GM12878 (cell line): Measurements from ENCODE around the gene HLTF. TPM values are rescaled to one million over a fixed set of nuclear protein-coding genes. Genes with fewer than 3 reads are reported as not detected.
A peak's percentile ranks its signal among the peaks of the same experiment; 100 is the strongest.

Source experiments
- BCL11A ChIP-seq: IDR thresholded peaks from 2 replicates; pipeline ENCODE4 v1.6.1; 2011; ENCODE audit warnings: low read depth, low read length
- CBX5 ChIP-seq: sonication (generic); IDR thresholded peaks from 2 replicates; pipeline ENCODE4 v1.6.1; 2016; ENCODE audit warnings: low read depth, moderate library complexity, mild to moderate bottlenecking, inconsistent platforms
- CHD4 ChIP-seq: fragments of 200-600 bp; sonication (generic); IDR thresholded peaks from 2 replicates; pipeline ENCODE4 v1.6.1; 2016; ENCODE audit warnings: mild to moderate bottlenecking
- DPF2 ChIP-seq: fragments of 450-650 bp; IDR thresholded peaks from 2 replicates; pipeline ENCODE4 v1.6.1; 2017; ENCODE audit warnings: mild to moderate bottlenecking
- ELK1 ChIP-seq: IDR thresholded peaks from 2 replicates; pipeline ENCODE4 v1.6.1; 2012; ENCODE audit warnings: low read depth, low read length, improper control_type of control experiment
- HDAC6 ChIP-seq: fragments of 200-600 bp; sonication (generic); IDR thresholded peaks from one replicate; pipeline ENCODE4 v1.8.0; 2017; ENCODE audit warnings: antibody characterized with exemption; ENCODE audit not compliant: unreplicated experiment
- JUNB ChIP-seq: IDR thresholded peaks from 2 replicates; pipeline ENCODE4 v1.6.1; 2016; ENCODE audit warnings: antibody characterized with exemption, mild to moderate bottlenecking
- KLF5 ChIP-seq: fragments of 450-650 bp; IDR thresholded peaks from 2 replicates; pipeline ENCODE4 v1.6.1; 2014; ENCODE audit warnings: mild to moderate bottlenecking; ENCODE audit not compliant: partially characterized antibody
- MXI1 ChIP-seq: fragments of 150-350 bp; IDR thresholded peaks from 2 replicates; pipeline ENCODE4 v1.6.1; 2011; ENCODE audit warnings: low read depth, mild to moderate bottlenecking, inconsistent platforms, low read length, improper control_type of control experiment
- NFYA ChIP-seq: IDR thresholded peaks from 2 replicates; pipeline ENCODE4 v1.6.1; 2011; ENCODE audit warnings: low read depth, mild to moderate bottlenecking, low read length, improper control_type of control experiment, borderline replicate concordance
- NR2C2 ChIP-seq: IDR thresholded peaks from 2 replicates; pipeline ENCODE4 v1.6.1; 2011; ENCODE audit warnings: borderline replicate concordance, low read depth; ENCODE audit not compliant: control insufficient read depth, insufficient read length
- NR2F1 ChIP-seq: fragments of 450-650 bp; conservative IDR thresholded peaks from 2 replicates; pipeline ENCODE4 v1.6.1; 2017; ENCODE audit warnings: mild to moderate bottlenecking
- PAX5 ChIP-seq: IDR thresholded peaks from 2 replicates; pipeline ENCODE4 v1.6.1; 2011; ENCODE audit warnings: low read depth, low read length, borderline replicate concordance
- RB1 ChIP-seq: fragments of 450-650 bp; formaldehyde crosslinking; IDR thresholded peaks from 2 replicates; pipeline ENCODE4 v1.6.1; 2017; ENCODE audit warnings: mild to moderate bottlenecking, borderline replicate concordance
- SMC3 ChIP-seq: IDR thresholded peaks from 2 replicates; pipeline ENCODE4 v1.6.1; 2011; ENCODE audit warnings: low read length, improper control_type of control experiment, borderline replicate concordance
- WRNIP1 ChIP-seq: IDR thresholded peaks from 2 replicates; pipeline ENCODE4 v1.6.1; 2011; ENCODE audit warnings: low read depth, low read length, improper control_type of control experiment, borderline replicate concordance
- YY1 ChIP-seq: IDR thresholded peaks from 2 replicates; pipeline ENCODE4 v1.6.1; 2011; ENCODE audit warnings: low read depth, mild to moderate bottlenecking, low read length
- polyA plus RNA-seq, 11 experiments: library from polyadenylated mRNA; depleted of rRNA in 4 of 11; unstranded in 6 of 11; stranded (reverse) in 5 of 11; fragments of >200 nt; fragmentation: Nextera tagmentation in 4 of 11; fragmentation: Illumina TruSeq in 1 of 11; extraction: Ambion mirVana in 4 of 11; extraction: Trizol in 1 of 11; gene quantifications; 1 replicate in 1 of 11; 2 replicates in 10 of 11; pipeline versions ENCODE4 v1.2.1 to v1.2.3, GENCODE V29; 2011 to 2016; ENCODE audit warnings: inconsistent platforms in 2 of 11, missing spikeins in 2 of 11, low read depth in 1 of 11
- total RNA-seq, 4 experiments: library from RNA; depleted of rRNA in 3 of 4; stranded (reverse); fragments of >200 nt in 3 of 4; fragmentation: Illumina TruSeq in 1 of 4; extraction: Trizol in 1 of 4; gene quantifications; 2 replicates each; pipeline versions ENCODE4 v1.2.1 to v1.2.3, GENCODE V29; 2013 to 2021
- TF ChIP-seq, protein P1 (sequence below): IDR thresholded peaks from 2 replicates; pipeline ENCODE4 v1.6.1; 2012; ENCODE audit warnings: low read depth, low read length, improper control_type of control experiment
- TF ChIP-seq, protein P2 (sequence below): fragments of 450-650 bp; IDR thresholded peaks from 2 replicates; pipeline ENCODE4 v1.6.1; 2016; ENCODE audit warnings: mild to moderate bottlenecking
- TF ChIP-seq, protein P3 (sequence below): fragments of 450-650 bp; formaldehyde crosslinking; IDR thresholded peaks from 2 replicates; pipeline ENCODE4 v1.4.0; 2020; ENCODE audit warnings: mild to moderate bottlenecking, moderate library complexity

The HLTF gene
- total and polyA plus RNA-seq, 10 of the 15 experiments (the other 5 are each of a cell fraction or from before 2014, with no cell fraction given) = 13.7 to 50.4 (median 31.7) TPM

DNA sequence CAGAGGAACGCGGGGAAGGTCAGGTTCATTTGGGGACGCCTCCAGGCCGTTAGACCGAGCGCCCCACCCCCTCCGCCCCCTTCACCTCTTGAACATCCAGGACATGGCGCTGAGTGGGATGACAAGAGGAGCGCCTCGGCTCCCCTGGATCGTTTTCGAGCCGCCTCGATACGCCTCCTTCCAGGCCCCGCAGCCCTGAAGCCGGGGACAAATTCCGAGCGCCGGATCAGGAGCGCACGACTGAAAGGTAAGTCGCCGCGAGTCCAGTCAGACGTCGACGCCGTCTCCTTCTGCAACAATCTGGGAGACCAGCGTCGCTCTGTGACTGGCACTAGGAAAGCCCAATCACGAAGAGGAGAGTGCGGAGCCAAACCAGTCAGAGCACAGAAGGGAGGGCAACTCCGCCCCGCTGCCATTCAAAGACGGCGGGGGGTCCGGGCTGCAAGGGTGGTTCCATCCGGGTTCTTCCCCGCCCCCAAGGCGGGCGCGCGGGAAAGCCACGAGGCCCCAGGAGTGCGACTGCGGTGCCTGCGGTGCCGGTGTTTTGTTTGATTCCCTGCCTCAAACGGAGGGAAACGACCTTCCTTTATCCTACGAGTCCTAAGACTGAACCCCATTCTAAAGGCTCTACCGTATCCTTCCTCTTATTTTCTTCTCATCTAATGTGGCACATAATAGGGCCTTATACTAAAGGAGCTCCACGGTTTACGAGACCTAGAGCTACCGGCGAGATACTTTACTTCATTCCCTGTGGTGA is at the start of gene HLTF (continued):
- TF ChIP-seq, protein P1, sequence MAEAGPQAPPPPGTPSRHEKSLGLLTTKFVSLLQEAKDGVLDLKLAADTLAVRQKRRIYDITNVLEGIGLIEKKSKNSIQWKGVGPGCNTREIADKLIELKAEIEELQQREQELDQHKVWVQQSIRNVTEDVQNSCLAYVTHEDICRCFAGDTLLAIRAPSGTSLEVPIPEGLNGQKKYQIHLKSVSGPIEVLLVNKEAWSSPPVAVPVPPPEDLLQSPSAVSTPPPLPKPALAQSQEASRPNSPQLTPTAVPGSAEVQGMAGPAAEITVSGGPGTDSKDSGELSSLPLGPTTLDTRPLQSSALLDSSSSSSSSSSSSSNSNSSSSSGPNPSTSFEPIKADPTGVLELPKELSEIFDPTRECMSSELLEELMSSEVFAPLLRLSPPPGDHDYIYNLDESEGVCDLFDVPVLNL = peak; percentile 78
- TF ChIP-seq CHD4 (no peak), SMC3 (no peak), NR2F1 (peak; percentile 75), NFYA (peak; percentile 65), RB1 (peak; percentile 87; the same call in 1 of the 2 replicates), KLF5 (no peak), ELK1 (no peak), WRNIP1 (no peak), JUNB (no peak), DPF2 (peak; percentile 98), NR2C2 (no peak), CBX5 (peak; percentile 85; the same call in 1 of the 2 replicates), MXI1 (no peak), BCL11A (no peak), YY1 (peak; percentile 33), HDAC6 (no peak), PAX5 (peak; percentile 34; the same call in 1 of the 2 replicates)
- TF ChIP-seq, protein P2, sequence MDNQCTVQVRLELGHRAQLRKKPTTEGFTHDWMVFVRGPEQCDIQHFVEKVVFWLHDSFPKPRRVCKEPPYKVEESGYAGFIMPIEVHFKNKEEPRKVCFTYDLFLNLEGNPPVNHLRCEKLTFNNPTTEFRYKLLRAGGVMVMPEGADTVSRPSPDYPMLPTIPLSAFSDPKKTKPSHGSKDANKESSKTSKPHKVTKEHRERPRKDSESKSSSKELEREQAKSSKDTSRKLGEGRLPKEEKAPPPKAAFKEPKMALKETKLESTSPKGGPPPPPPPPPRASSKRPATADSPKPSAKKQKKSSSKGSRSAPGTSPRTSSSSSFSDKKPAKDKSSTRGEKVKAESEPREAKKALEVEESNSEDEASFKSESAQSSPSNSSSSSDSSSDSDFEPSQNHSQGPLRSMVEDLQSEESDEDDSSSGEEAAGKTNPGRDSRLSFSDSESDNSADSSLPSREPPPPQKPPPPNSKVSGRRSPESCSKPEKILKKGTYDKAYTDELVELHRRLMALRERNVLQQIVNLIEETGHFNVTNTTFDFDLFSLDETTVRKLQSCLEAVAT = peak; percentile 58
- TF ChIP-seq, protein P3, sequence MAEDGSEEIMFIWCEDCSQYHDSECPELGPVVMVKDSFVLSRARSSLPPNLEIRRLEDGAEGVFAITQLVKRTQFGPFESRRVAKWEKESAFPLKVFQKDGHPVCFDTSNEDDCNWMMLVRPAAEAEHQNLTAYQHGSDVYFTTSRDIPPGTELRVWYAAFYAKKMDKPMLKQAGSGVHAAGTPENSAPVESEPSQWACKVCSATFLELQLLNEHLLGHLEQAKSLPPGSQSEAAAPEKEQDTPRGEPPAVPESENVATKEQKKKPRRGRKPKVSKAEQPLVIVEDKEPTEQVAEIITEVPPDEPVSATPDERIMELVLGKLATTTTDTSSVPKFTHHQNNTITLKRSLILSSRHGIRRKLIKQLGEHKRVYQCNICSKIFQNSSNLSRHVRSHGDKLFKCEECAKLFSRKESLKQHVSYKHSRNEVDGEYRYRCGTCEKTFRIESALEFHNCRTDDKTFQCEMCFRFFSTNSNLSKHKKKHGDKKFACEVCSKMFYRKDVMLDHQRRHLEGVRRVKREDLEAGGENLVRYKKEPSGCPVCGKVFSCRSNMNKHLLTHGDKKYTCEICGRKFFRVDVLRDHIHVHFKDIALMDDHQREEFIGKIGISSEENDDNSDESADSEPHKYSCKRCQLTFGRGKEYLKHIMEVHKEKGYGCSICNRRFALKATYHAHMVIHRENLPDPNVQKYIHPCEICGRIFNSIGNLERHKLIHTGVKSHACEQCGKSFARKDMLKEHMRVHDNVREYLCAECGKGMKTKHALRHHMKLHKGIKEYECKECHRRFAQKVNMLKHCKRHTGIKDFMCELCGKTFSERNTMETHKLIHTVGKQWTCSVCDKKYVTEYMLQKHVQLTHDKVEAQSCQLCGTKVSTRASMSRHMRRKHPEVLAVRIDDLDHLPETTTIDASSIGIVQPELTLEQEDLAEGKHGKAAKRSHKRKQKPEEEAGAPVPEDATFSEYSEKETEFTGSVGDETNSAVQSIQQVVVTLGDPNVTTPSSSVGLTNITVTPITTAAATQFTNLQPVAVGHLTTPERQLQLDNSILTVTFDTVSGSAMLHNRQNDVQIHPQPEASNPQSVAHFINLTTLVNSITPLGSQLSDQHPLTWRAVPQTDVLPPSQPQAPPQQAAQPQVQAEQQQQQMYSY (CRISPR knock-in tag) = no peak
